Sigmoid colon (tissue), 4 donors: Measurements from ENCODE around the gene NKAIN1.

ENCODE experiments used
- EP300 ChIP-seq, 4 donors: sonication (generic); formaldehyde crosslinking; IDR thresholded peaks; one replicate each; pipeline ENCODE4 v1.6.1; 2017; ENCODE audit warnings: antibody characterized with exemption in 4 of 4
- POLR2A ChIP-seq, 2 donors: fragments of 450-650 bp; IDR thresholded peaks; one replicate each; pipeline ENCODE4 v1.6.1; 2016; ENCODE audit warnings: antibody characterized with exemption in 2 of 2, mild to moderate bottlenecking in 2 of 2, moderate library complexity in 2 of 2
- POLR2AphosphoS5 ChIP-seq, 4 donors: sonication (generic); formaldehyde crosslinking; IDR thresholded peaks; one replicate each; pipeline ENCODE4 v1.6.1; 2017; ENCODE audit warnings: antibody characterized with exemption in 4 of 4
- TF ChIP-seq, protein P1 (sequence below), 4 experiments: fragments of 450-650 bp in 3 of 4; fragments of 200-600 bp in 1 of 4; IDR thresholded peaks; one replicate each; pipeline ENCODE4 v1.5.1; 2016 to 2019; ENCODE audit warnings: antibody characterized with exemption in 4 of 4, mild to moderate bottlenecking in 3 of 4, moderate library complexity in 2 of 4

GRCh38 chr1:31216016-31216415, 23.7 kb downstream of the NKAIN1 start:
- TF ChIP-seq, protein P1, sequence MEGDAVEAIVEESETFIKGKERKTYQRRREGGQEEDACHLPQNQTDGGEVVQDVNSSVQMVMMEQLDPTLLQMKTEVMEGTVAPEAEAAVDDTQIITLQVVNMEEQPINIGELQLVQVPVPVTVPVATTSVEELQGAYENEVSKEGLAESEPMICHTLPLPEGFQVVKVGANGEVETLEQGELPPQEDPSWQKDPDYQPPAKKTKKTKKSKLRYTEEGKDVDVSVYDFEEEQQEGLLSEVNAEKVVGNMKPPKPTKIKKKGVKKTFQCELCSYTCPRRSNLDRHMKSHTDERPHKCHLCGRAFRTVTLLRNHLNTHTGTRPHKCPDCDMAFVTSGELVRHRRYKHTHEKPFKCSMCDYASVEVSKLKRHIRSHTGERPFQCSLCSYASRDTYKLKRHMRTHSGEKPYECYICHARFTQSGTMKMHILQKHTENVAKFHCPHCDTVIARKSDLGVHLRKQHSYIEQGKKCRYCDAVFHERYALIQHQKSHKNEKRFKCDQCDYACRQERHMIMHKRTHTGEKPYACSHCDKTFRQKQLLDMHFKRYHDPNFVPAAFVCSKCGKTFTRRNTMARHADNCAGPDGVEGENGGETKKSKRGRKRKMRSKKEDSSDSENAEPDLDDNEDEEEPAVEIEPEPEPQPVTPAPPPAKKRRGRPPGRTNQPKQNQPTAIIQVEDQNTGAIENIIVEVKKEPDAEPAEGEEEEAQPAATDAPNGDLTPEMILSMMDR (IDR thresholded peaks at IDR 0.05): no peak
- TF ChIP-seq POLR2AphosphoS5 (IDR thresholded peaks at IDR 0.05) (no peak), POLR2A (IDR thresholded peaks at IDR 0.05) (no peak), EP300 (IDR thresholded peaks at IDR 0.05) (no peak)
